ENCODE data around the gene TTLL7.

The TTLL7 gene

GRCh38 chr1:83834621-83835264 is 164.2 kb downstream of the TTLL7 start:
- Histone ChIP-seq H3K27ac (ENCODE audit: low read depth in 2 of 2, low read length in 2 of 2) (no peak overlapping the region), H3K9me3 (ENCODE audit: control insufficient read depth in 2 of 2, low read length in 2 of 2) (no peaks in the 10 kb centered on the region), H3K4me3 (ENCODE audit: low read length in 2 of 2) (no peak overlapping the region), H3K36me3 (ENCODE audit: control insufficient read depth in 2 of 2, insufficient read depth in 2 of 2, low read length in 2 of 2) (no peaks in the 10 kb centered on the region), H3K27me3 (ENCODE audit: control insufficient read depth in 2 of 2, insufficient read depth in 2 of 2, low read length in 2 of 2) (no peaks in the 10 kb centered on the region), H3K9ac (ENCODE audit: low read depth in 1 of 2, low read length in 2 of 2) (no peak overlapping the region), H3K4me1 (ENCODE audit: control insufficient read depth in 2 of 2, insufficient read depth in 2 of 2, low read length in 2 of 2) (no peaks in the 10 kb centered on the region)

GRCh38 chr1:83832194-83832593 is 166.7 kb downstream of the TTLL7 start:
- Histone ChIP-seq H3K27ac (ENCODE audit: low read depth in 2 of 2, low read length in 2 of 2) (no peak overlapping the region), H3K4me1 (ENCODE audit: control insufficient read depth in 2 of 2, insufficient read depth in 2 of 2, low read length in 2 of 2) (no peaks in the 10 kb centered on the region), H3K9ac (ENCODE audit: low read depth in 1 of 2, low read length in 2 of 2) (no peak overlapping the region), H3K27me3 (ENCODE audit: control insufficient read depth in 2 of 2, insufficient read depth in 2 of 2, low read length in 2 of 2) (no peaks in the 10 kb centered on the region), H3K36me3 (ENCODE audit: control insufficient read depth in 2 of 2, insufficient read depth in 2 of 2, low read length in 2 of 2) (no peaks in the 10 kb centered on the region), H3K9me3 (ENCODE audit: control insufficient read depth in 2 of 2, low read length in 2 of 2) (no peaks in the 10 kb centered on the region), H3K4me3 (ENCODE audit: low read length in 2 of 2) (no peak overlapping the region)

- H3K36me3 ChIP-seq (ENCODE audit: control insufficient read depth in 2 of 2, insufficient read depth in 2 of 2, low read length in 2 of 2), result no peaks in the 10 kb centered on the region
- H3K4me1 ChIP-seq (ENCODE audit: control insufficient read depth in 2 of 2, insufficient read depth in 2 of 2, low read length in 2 of 2), result no peaks in the 10 kb centered on the region
- no peaks in the 10 kb centered on the region for H3K27me3 ChIP-seq (ENCODE audit: control insufficient read depth in 2 of 2, insufficient read depth in 2 of 2, low read length in 2 of 2)
- H3K27ac ChIP-seq (ENCODE audit: low read depth in 2 of 2, low read length in 2 of 2), result no peak overlapping the region
- no peak overlapping the region for H3K9ac ChIP-seq (ENCODE audit: low read depth in 1 of 2, low read length in 2 of 2)
- H3K9me3 ChIP-seq (ENCODE audit: control insufficient read depth in 2 of 2, low read length in 2 of 2), result no peaks in the 10 kb centered on the region
- H3K4me3 ChIP-seq (ENCODE audit: low read length in 2 of 2), result no peak overlapping the region
Observed at GRCh38 chr1:83829106-83829505, 169.8 kb downstream of the TTLL7 start.

- Histone ChIP-seq H3K27me3 (ENCODE audit: control insufficient read depth in 2 of 2, insufficient read depth in 2 of 2, low read length in 2 of 2) (no peaks in the 10 kb centered on the region), H3K4me3 (ENCODE audit: low read length in 2 of 2) (no peak overlapping the region), H3K36me3 (ENCODE audit: control insufficient read depth in 2 of 2, insufficient read depth in 2 of 2, low read length in 2 of 2) (no peaks in the 10 kb centered on the region), H3K9me3 (ENCODE audit: control insufficient read depth in 2 of 2, low read length in 2 of 2) (no peaks in the 10 kb centered on the region), H3K27ac (ENCODE audit: low read depth in 2 of 2, low read length in 2 of 2) (no peak overlapping the region), H3K4me1 (ENCODE audit: control insufficient read depth in 2 of 2, insufficient read depth in 2 of 2, low read length in 2 of 2) (no peaks in the 10 kb centered on the region), H3K9ac (ENCODE audit: low read depth in 1 of 2, low read length in 2 of 2) (no peak overlapping the region)
Observed at GRCh38 chr1:83828456-83828855, 170.5 kb downstream of the TTLL7 start.

- Histone ChIP-seq H3K9me3 (ENCODE audit: control insufficient read depth in 2 of 2, low read length in 2 of 2) (no peaks in the 10 kb centered on the region), H3K27me3 (ENCODE audit: control insufficient read depth in 2 of 2, insufficient read depth in 2 of 2, low read length in 2 of 2) (no peaks in the 10 kb centered on the region), H3K36me3 (ENCODE audit: control insufficient read depth in 2 of 2, insufficient read depth in 2 of 2, low read length in 2 of 2) (no peaks in the 10 kb centered on the region), H3K27ac (ENCODE audit: low read depth in 2 of 2, low read length in 2 of 2) (no peak overlapping the region), H3K4me1 (ENCODE audit: control insufficient read depth in 2 of 2, insufficient read depth in 2 of 2, low read length in 2 of 2) (no peaks in the 10 kb centered on the region), H3K4me3 (ENCODE audit: low read length in 2 of 2) (no peak overlapping the region), H3K9ac (ENCODE audit: low read depth in 1 of 2, low read length in 2 of 2) (no peak overlapping the region)
Observed at GRCh38 chr1:83827741-83828140, 171.2 kb downstream of the TTLL7 start.

- no peak overlapping the region for H3K4me3 ChIP-seq (ENCODE audit: low read length in 2 of 2)
- H3K9ac ChIP-seq (ENCODE audit: low read depth in 1 of 2, low read length in 2 of 2), result no peak overlapping the region
- no peaks in the 10 kb centered on the region for H3K36me3 ChIP-seq (ENCODE audit: control insufficient read depth in 2 of 2, insufficient read depth in 2 of 2, low read length in 2 of 2)
- no peaks in the 10 kb centered on the region for H3K4me1 ChIP-seq (ENCODE audit: control insufficient read depth in 2 of 2, insufficient read depth in 2 of 2, low read length in 2 of 2)
- no peaks in the 10 kb centered on the region for H3K9me3 ChIP-seq (ENCODE audit: control insufficient read depth in 2 of 2, low read length in 2 of 2)
- no peak overlapping the region for H3K27ac ChIP-seq (ENCODE audit: low read depth in 2 of 2, low read length in 2 of 2)
- no peaks in the 10 kb centered on the region for H3K27me3 ChIP-seq (ENCODE audit: control insufficient read depth in 2 of 2, insufficient read depth in 2 of 2, low read length in 2 of 2)
Observed at GRCh38 chr1:83822208-83822607, 176.7 kb downstream of the TTLL7 start.

DNA sequence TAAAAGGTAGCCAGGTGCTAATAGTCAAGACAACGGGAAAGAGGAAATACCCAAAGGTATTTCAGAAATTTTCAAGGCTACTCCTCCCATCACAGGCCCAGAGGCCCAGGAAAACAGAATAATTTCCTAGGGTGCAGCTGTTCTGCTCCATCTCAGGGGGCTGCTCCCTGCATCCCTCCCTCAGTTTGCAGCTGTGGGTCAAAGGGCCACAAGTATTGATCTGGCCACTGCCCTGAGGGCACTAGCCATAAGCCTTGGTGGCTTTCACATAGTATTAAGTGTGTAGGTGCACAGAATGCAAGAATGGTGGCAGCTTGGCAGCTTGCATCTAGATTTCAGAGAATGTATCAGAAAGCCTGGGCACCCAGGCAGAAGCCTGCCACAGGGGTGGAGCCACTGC is 179.5 kb downstream of the TTLL7 start:
- no peaks in the 10 kb centered on the region for H3K4me1 ChIP-seq (ENCODE audit: control insufficient read depth in 2 of 2, insufficient read depth in 2 of 2, low read length in 2 of 2)
- H3K4me3 ChIP-seq (ENCODE audit: low read length in 2 of 2), result no peak overlapping the region
- H3K9me3 ChIP-seq (ENCODE audit: control insufficient read depth in 2 of 2, low read length in 2 of 2), result no peaks in the 10 kb centered on the region
- no peaks in the 10 kb centered on the region for H3K27me3 ChIP-seq (ENCODE audit: control insufficient read depth in 2 of 2, insufficient read depth in 2 of 2, low read length in 2 of 2)
- H3K27ac ChIP-seq (ENCODE audit: low read depth in 2 of 2, low read length in 2 of 2), result no peak overlapping the region
- no peaks in the 10 kb centered on the region for H3K36me3 ChIP-seq (ENCODE audit: control insufficient read depth in 2 of 2, insufficient read depth in 2 of 2, low read length in 2 of 2)
- no peak overlapping the region for H3K9ac ChIP-seq (ENCODE audit: low read depth in 1 of 2, low read length in 2 of 2)

- Histone ChIP-seq H3K36me3 (ENCODE audit: control insufficient read depth in 2 of 2, insufficient read depth in 2 of 2, low read length in 2 of 2) (no peaks in the 10 kb centered on the region), H3K9ac (ENCODE audit: low read depth in 1 of 2, low read length in 2 of 2) (no peak overlapping the region), H3K4me1 (ENCODE audit: control insufficient read depth in 2 of 2, insufficient read depth in 2 of 2, low read length in 2 of 2) (no peaks in the 10 kb centered on the region), H3K27me3 (ENCODE audit: control insufficient read depth in 2 of 2, insufficient read depth in 2 of 2, low read length in 2 of 2) (no peaks in the 10 kb centered on the region), H3K27ac (ENCODE audit: low read depth in 2 of 2, low read length in 2 of 2) (no peak overlapping the region), H3K9me3 (ENCODE audit: control insufficient read depth in 2 of 2, low read length in 2 of 2) (no peaks in the 10 kb centered on the region), H3K4me3 (ENCODE audit: low read length in 2 of 2) (no peak overlapping the region)
Observed at GRCh38 chr1:83818916-83819315, 180.0 kb downstream of the TTLL7 start.

- no peak overlapping the region for H3K4me3 ChIP-seq (ENCODE audit: low read length in 2 of 2)
- no peak overlapping the region for H3K27ac ChIP-seq (ENCODE audit: low read depth in 2 of 2, low read length in 2 of 2)
- no peaks in the 10 kb centered on the region for H3K9me3 ChIP-seq (ENCODE audit: control insufficient read depth in 2 of 2, low read length in 2 of 2)
- H3K9ac ChIP-seq (ENCODE audit: low read depth in 1 of 2, low read length in 2 of 2), result no peak overlapping the region
- H3K4me1 ChIP-seq (ENCODE audit: control insufficient read depth in 2 of 2, insufficient read depth in 2 of 2, low read length in 2 of 2), result no peaks in the 10 kb centered on the region
- H3K36me3 ChIP-seq (ENCODE audit: control insufficient read depth in 2 of 2, insufficient read depth in 2 of 2, low read length in 2 of 2), result no peaks in the 10 kb centered on the region
- no peaks in the 10 kb centered on the region for H3K27me3 ChIP-seq (ENCODE audit: control insufficient read depth in 2 of 2, insufficient read depth in 2 of 2, low read length in 2 of 2)
Observed at GRCh38 chr1:83816836-83817235, 182.1 kb downstream of the TTLL7 start.

DNA sequence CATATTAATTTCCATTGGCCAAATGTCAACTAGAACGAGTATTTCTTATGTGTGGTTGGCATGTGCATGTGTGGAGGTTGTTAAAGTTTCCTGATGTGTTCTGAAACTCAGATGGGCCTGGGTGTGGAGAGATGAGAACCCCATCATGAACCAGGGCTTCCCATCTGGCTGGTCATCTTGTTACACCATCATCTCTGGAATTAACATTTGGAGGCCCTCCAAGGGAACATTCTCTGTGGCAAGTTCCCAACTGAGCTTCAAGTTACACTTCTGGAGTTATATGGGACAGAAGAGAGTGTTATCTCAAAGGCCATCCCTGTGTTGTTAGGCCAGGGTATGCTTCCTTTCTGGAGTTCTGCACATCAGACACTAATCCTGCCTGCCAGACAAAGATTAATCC is 183.6 kb downstream of the TTLL7 start:
- no peak overlapping the region for H3K4me3 ChIP-seq (ENCODE audit: low read length in 2 of 2)
- H3K27me3 ChIP-seq (ENCODE audit: control insufficient read depth in 2 of 2, insufficient read depth in 2 of 2, low read length in 2 of 2), result no peaks in the 10 kb centered on the region
- H3K27ac ChIP-seq (ENCODE audit: low read depth in 2 of 2, low read length in 2 of 2), result no peak overlapping the region
- H3K36me3 ChIP-seq (ENCODE audit: control insufficient read depth in 2 of 2, insufficient read depth in 2 of 2, low read length in 2 of 2), result no peaks in the 10 kb centered on the region
- H3K9ac ChIP-seq (ENCODE audit: low read depth in 1 of 2, low read length in 2 of 2), result no peak overlapping the region
- no peaks in the 10 kb centered on the region for H3K4me1 ChIP-seq (ENCODE audit: control insufficient read depth in 2 of 2, insufficient read depth in 2 of 2, low read length in 2 of 2)
- no peaks in the 10 kb centered on the region for H3K9me3 ChIP-seq (ENCODE audit: control insufficient read depth in 2 of 2, low read length in 2 of 2)

Data from mucosa of rectum (tissue), 2 donors.